ENCODE measurements around the gene METTL23.

DNA sequence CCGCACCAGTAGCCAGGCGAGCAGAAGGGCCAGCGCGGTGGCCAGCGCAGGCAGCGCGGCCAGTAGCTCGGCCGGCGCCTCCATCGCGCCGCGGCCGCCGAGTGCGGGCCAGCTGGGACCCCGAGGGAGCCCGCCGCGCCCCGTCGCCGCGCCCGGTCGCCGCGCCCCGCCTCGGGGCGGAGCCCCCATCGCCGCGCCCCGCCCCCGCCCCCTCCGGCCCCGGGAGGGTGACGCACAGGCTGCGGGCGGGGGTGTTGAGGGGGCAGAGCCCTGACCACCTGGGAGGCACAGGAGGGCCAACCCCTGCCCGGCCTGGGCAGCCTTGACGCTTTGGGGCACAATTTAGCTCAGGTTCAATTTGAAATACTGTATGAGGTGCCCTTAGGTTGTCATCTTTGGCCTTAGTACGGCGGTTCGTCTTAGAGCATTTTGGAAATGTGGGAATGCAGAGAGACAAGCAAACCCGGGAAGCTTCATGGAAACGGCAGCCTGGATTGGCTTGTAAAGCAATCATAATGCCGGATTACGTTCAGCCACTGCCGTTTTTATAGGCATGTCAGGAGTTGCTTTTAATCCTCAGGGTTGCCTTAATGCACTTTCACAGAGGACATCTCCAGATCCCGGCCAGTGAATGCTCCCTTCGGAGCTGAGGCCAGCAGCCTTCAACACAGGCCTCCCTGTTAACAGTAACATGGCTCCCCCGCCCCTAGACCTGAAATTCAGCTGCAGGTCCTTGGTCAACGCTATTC, 15.6 kb upstream of the METTL23 start, which contains the start of gene MXRA7:
- TF ChIP-seq, protein P1, sequence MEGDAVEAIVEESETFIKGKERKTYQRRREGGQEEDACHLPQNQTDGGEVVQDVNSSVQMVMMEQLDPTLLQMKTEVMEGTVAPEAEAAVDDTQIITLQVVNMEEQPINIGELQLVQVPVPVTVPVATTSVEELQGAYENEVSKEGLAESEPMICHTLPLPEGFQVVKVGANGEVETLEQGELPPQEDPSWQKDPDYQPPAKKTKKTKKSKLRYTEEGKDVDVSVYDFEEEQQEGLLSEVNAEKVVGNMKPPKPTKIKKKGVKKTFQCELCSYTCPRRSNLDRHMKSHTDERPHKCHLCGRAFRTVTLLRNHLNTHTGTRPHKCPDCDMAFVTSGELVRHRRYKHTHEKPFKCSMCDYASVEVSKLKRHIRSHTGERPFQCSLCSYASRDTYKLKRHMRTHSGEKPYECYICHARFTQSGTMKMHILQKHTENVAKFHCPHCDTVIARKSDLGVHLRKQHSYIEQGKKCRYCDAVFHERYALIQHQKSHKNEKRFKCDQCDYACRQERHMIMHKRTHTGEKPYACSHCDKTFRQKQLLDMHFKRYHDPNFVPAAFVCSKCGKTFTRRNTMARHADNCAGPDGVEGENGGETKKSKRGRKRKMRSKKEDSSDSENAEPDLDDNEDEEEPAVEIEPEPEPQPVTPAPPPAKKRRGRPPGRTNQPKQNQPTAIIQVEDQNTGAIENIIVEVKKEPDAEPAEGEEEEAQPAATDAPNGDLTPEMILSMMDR (IDR thresholded peaks at IDR 0.05; ENCODE audit: low read length): no peak
- TF ChIP-seq EZH2 (IDR thresholded peaks at IDR 0.05; ENCODE audit: borderline replicate concordance, low read length): no peak
